HAP-1 (cell line): ENCODE data around the gene ACAN.

Experiments
- DNase-seq, 2 experiments: peaks; one replicate each; pipeline ENCODE4 v3.0.0-alpha.2; 2016 to 2020; ENCODE audit warnings: low spot score in 2 of 2
- H3K27me3 ChIP-seq: fragments of 250-450 bp; sonication (Bioruptor Pico); 2 replicates; pipeline ENCODE4 v1.5.1; 2020; ENCODE audit warnings: low read depth, mild to moderate bottlenecking, moderate library complexity
- H3K36me3 ChIP-seq: fragments of 250-450 bp; sonication (Bioruptor Pico); replicated peaks from 2 replicates; pipeline ENCODE4 v1.5.1; 2020; ENCODE audit warnings: mild to moderate bottlenecking
- H3K4me1 ChIP-seq: fragments of 250-450 bp; sonication (Bioruptor Pico); 2 replicates; pipeline ENCODE4 v1.5.1; 2020; ENCODE audit warnings: mild to moderate bottlenecking
- H3K4me3 ChIP-seq: fragments of 250-450 bp; sonication (Bioruptor Pico); 2 replicates; pipeline ENCODE4 v1.5.1; 2020; ENCODE audit warnings: mild to moderate bottlenecking, moderate library complexity
- H3K9me3 ChIP-seq: fragments of 250-450 bp; sonication (Bioruptor Pico); 2 replicates; pipeline ENCODE4 v1.5.1; 2020; ENCODE audit warnings: mild to moderate bottlenecking, moderate library complexity
- in situ Hi-C: fragments of 300-500 bp; cut with MboI; formaldehyde crosslinking; loops from 3 replicates; pipeline ENCODE4 v1.14.3; 2020; ENCODE audit warnings: low sequenced_read_pairs, inconsistent platforms, mixed read lengths

ACAN gene

GRCh38 chr15:88839146-88839545 is 35.9 kb downstream of the ACAN start:
- Histone ChIP-seq H3K4me3 (no peak overlapping the region), H3K9me3 (no peaks in the 10 kb centered on the region), H3K4me1 (no peaks in the 10 kb centered on the region), H3K27me3 (0 out of 2 replicates have a peak, but pooled peaks cover 3% of the 10 kb centered on the region), H3K36me3 (no peaks in the 10 kb centered on the region)
- no peak for DNase-seq
- in situ Hi-C loops = no loop called here

GRCh38 chr15:88839961-88840360 is 36.7 kb downstream of the ACAN start:
- in situ Hi-C loops = no loop called here
- no peak for DNase-seq
- Histone ChIP-seq H3K9me3 (peaks cover 5% of the 10 kb centered on the region; the same call in 1 of the 2 replicates), H3K4me1 (no peaks in the 10 kb centered on the region), H3K27me3 (peaks cover 7% of the 10 kb centered on the region; the same call in 1 of the 2 replicates), H3K36me3 (no peaks in the 10 kb centered on the region), H3K4me3 (no peak overlapping the region)

- Histone ChIP-seq H3K27me3 (peaks cover 7% of the 10 kb centered on the region; the same call in 1 of the 2 replicates), H3K4me3 (no peak overlapping the region), H3K36me3 (no peaks in the 10 kb centered on the region), H3K4me1 (no peaks in the 10 kb centered on the region), H3K9me3 (peaks cover 5% of the 10 kb centered on the region; the same call in 1 of the 2 replicates)
- no peak for DNase-seq
- in situ Hi-C loops = no loop called here
Measured at GRCh38 chr15:88841236-88841635, 38.0 kb downstream of the ACAN start.

GRCh38 chr15:88842156-88842555 is 38.9 kb downstream of the ACAN start:
- no peak for DNase-seq
- Histone ChIP-seq H3K36me3 (no peaks in the 10 kb centered on the region), H3K9me3 (peaks cover 5% of the 10 kb centered on the region; the same call in 1 of the 2 replicates), H3K4me1 (no peaks in the 10 kb centered on the region), H3K4me3 (no peak overlapping the region), H3K27me3 (peaks cover 7% of the 10 kb centered on the region; the same call in 1 of the 2 replicates)
- in situ Hi-C loops = no loop called here

- DNase-seq = no peak
- no peaks in the 10 kb centered on the region for H3K36me3 ChIP-seq
- in situ Hi-C loops = no loop called here
Measured at GRCh38 chr15:88843334-88843733, 40.1 kb downstream of the ACAN start.

GRCh38 chr15:88844749-88845386 is 41.6 kb downstream of the ACAN start:
- no peaks in the 10 kb centered on the region for H3K36me3 ChIP-seq
- peaks cover 7% of the 10 kb centered on the region; the same call in 1 of the 2 replicates for H3K27me3 ChIP-seq
- H3K4me1 ChIP-seq = no peaks in the 10 kb centered on the region
- no peak overlapping the region for H3K4me3 ChIP-seq
- no peak for DNase-seq
- in situ Hi-C loops = no loop called here
- H3K9me3 ChIP-seq = peaks cover 5% of the 10 kb centered on the region; the same call in 1 of the 2 replicates

More at GRCh38 chr15:88843334-88843733, 40.1 kb downstream of the ACAN start:
- H3K9me3 ChIP-seq = peaks cover 5% of the 10 kb centered on the region; the same call in 1 of the 2 replicates
- H3K4me1 ChIP-seq = no peaks in the 10 kb centered on the region
- no peak overlapping the region for H3K4me3 ChIP-seq
- H3K27me3 ChIP-seq = peaks cover 7% of the 10 kb centered on the region; the same call in 1 of the 2 replicates

- no peak for DNase-seq
- peaks cover 7% of the 10 kb centered on the region; the same call in 1 of the 2 replicates for H3K27me3 ChIP-seq
- H3K4me1 ChIP-seq = no peaks in the 10 kb centered on the region
- no peaks in the 10 kb centered on the region for H3K36me3 ChIP-seq
- H3K4me3 ChIP-seq = no peak overlapping the region
- H3K9me3 ChIP-seq = peaks cover 5% of the 10 kb centered on the region; the same call in 1 of the 2 replicates
- in situ Hi-C loops = no loop called here
Measured at GRCh38 chr15:88845616-88846015, 42.4 kb downstream of the ACAN start.

GRCh38 chr15:88847144-88847543 is 43.9 kb downstream of the ACAN start:
- Histone ChIP-seq H3K36me3 (no peaks in the 10 kb centered on the region), H3K4me1 (no peaks in the 10 kb centered on the region), H3K4me3 (no peak overlapping the region), H3K27me3 (peaks cover 7% of the 10 kb centered on the region; the same call in 1 of the 2 replicates), H3K9me3 (peaks cover 10% of the 10 kb centered on the region)
- DNase-seq = no peak
- in situ Hi-C loops = no loop called here

- peaks cover 10% of the 10 kb centered on the region for H3K9me3 ChIP-seq
- H3K36me3 ChIP-seq = no peaks in the 10 kb centered on the region
- DNase-seq = no peak
- no peak overlapping the region for H3K4me3 ChIP-seq
- H3K27me3 ChIP-seq = peaks cover 7% of the 10 kb centered on the region; the same call in 1 of the 2 replicates
- in situ Hi-C loops = no loop called here
- no peaks in the 10 kb centered on the region for H3K4me1 ChIP-seq
Measured at GRCh38 chr15:88848203-88848602, 45.0 kb downstream of the ACAN start.

GRCh38 chr15:88849376-88850072 is 46.3 kb downstream of the ACAN start:
- in situ Hi-C loops = no loop called here
- Histone ChIP-seq H3K4me3 (no peak overlapping the region), H3K36me3 (no peaks in the 10 kb centered on the region), H3K9me3 (peaks cover 9% of the 10 kb centered on the region), H3K27me3 (peaks cover 4% of the 10 kb centered on the region; the same call in 1 of the 2 replicates), H3K4me1 (no peaks in the 10 kb centered on the region)
- no peak for DNase-seq

- H3K27me3 ChIP-seq = no peaks in the 10 kb centered on the region
- in situ Hi-C loops = no loop called here
Measured at GRCh38 chr15:88852476-88852875, 49.2 kb downstream of the ACAN start.

GRCh38 chr15:88858934-88859333 is 55.7 kb downstream of the ACAN start:
- in situ Hi-C loops = no loop called here
- H3K4me3 ChIP-seq = no peak overlapping the region
- H3K4me1 ChIP-seq = no peaks in the 10 kb centered on the region
- no peaks in the 10 kb centered on the region for H3K27me3 ChIP-seq
- no peaks in the 10 kb centered on the region for H3K36me3 ChIP-seq
- DNase-seq = no peak
- H3K9me3 ChIP-seq = peaks cover 5% of the 10 kb centered on the region

More at GRCh38 chr15:88852476-88852875, 49.2 kb downstream of the ACAN start:
- no peak for DNase-seq
- no peak overlapping the region for H3K4me3 ChIP-seq
- H3K4me1 ChIP-seq = no peaks in the 10 kb centered on the region
- peaks cover 10% of the 10 kb centered on the region for H3K9me3 ChIP-seq
- no peaks in the 10 kb centered on the region for H3K36me3 ChIP-seq

GRCh38 chr15:88859550-88859949 is 56.3 kb downstream of the ACAN start:
- Histone ChIP-seq H3K36me3 (no peaks in the 10 kb centered on the region), H3K4me1 (no peaks in the 10 kb centered on the region), H3K27me3 (no peaks in the 10 kb centered on the region), H3K9me3 (peaks cover 5% of the 10 kb centered on the region), H3K4me3 (no peak overlapping the region)
- in situ Hi-C loops = no loop called here
- DNase-seq = no peak

GRCh38 chr15:88860212-88860611 is 57.0 kb downstream of the ACAN start:
- H3K4me3 ChIP-seq = no peak overlapping the region
- no peaks in the 10 kb centered on the region for H3K36me3 ChIP-seq
- in situ Hi-C loops = no loop called here
- H3K9me3 ChIP-seq = no peaks in the 10 kb centered on the region; the same call in 1 of the 2 replicates
- DNase-seq = no peak
- H3K4me1 ChIP-seq = no peaks in the 10 kb centered on the region
- H3K27me3 ChIP-seq = no peaks in the 10 kb centered on the region
